Measurements from ENCODE around the gene MYO16.
"Not testable (repeated sequence)": the region's sequence is repeated elsewhere in the genome, so short reads cannot be mapped to it uniquely, and the experiment has no call there.

MYO16 gene

GRCh38 chr13:108983273-108983672, 353.9 kb downstream of the MYO16 start:
- DNase-seq (ENCODE audit: low read depth): no peak

GRCh38 chr13:108984251-108984920, 355.0 kb downstream of the MYO16 start:
- DNase-seq (ENCODE audit: low read depth): no peak

GRCh38 chr13:108985166-108985565, 355.8 kb downstream of the MYO16 start:
- DNase-seq (ENCODE audit: low read depth): no peak

GRCh38 chr13:108987517-108987916, 358.1 kb downstream of the MYO16 start:
- no peak for DNase-seq (ENCODE audit: low read depth)

- no peak for DNase-seq (ENCODE audit: low read depth)
These were observed 358.5 kb downstream of the MYO16 start for GRCh38 chr13:108987944-108988343.

DNA sequence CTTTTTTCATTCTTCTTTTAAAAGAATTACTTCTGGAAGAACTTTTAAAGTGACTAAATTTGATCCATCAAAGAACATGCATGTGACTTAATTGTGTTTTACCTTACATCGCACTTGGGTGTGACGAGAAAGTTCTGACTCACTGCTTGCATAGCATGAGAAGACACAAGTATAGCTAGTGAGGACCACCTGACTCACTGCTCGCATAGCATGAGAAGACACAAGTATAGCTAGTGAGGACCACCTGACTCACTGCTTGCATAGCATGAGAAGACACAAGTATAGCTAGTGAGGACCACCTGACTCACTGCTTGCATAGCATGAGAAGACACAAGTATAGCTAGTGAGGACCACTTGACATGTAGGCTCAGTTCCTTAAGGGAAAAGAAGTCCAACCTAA, 362.0 kb downstream of the MYO16 start:
- not testable (repeated sequence) for DNase-seq (ENCODE audit: low read depth)

GRCh38 chr13:108993346-108993745, 363.9 kb downstream of the MYO16 start:
- no peak for DNase-seq (ENCODE audit: low read depth)

GRCh38 chr13:108996430-108996829, 367.0 kb downstream of the MYO16 start:
- no peak for DNase-seq (ENCODE audit: low read depth)

DNA sequence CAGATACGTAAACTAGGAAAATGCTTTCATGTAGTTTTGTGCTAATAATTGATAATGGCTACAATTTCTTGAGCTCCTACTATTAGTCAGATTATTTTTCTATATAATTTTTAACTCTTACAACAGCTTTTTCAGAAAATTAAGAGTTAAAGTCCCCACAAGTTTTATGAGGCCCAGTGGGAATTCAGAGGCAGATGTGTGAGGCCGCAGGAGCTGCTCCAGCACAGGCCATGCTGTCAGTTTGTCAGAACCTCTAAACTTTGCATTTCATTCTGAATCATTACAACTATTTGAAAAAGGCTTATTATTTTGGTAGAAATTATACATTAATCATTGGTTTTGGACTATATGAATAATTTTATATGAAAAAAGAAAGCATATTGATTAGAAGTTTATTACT, 370.8 kb downstream of the MYO16 start:
- DNase-seq (ENCODE audit: low read depth): no peak

DNA sequence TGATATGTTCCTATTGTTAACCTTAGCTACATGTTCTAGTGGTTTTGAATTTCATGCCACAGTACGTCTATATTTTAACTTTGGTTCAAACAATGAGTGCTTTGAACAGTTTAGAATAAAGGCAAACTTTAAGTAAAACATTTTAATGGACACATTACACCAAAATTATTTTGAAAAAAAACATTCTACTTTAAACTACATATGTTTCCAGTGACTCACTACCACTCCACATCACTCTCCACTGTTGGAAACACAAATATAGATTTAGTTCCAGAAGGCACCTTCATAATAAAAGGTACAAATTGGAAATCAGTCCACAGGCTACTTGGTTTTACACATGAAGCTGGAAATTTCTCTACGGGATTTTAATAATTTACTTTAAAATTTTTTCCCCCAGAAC, 373.5 kb downstream of the MYO16 start:
- no peak for DNase-seq (ENCODE audit: low read depth)

DNA sequence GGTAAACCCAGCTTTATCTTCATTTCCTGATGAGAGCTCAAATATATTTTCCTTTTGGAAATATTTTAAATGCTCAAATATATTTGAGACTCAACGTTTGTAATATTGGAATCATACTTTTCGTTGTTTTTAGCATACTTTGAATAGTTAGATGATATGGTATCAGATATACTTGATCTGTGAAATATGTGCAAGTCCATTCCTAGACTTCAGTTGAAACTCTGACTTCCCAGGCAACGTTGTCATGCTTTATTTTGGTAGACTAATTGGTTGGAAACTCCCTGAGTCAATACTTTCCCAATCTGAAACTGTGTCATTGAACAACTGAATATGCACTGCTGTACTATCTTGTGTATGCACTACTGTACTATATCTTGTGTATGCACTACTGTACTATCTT, 378.5 kb downstream of the MYO16 start:
- DNase-seq (ENCODE audit: low read depth): no peak

GRCh38 chr13:109009756-109010155, 380.3 kb downstream of the MYO16 start:
- DNase-seq (ENCODE audit: low read depth): no peak

DNA sequence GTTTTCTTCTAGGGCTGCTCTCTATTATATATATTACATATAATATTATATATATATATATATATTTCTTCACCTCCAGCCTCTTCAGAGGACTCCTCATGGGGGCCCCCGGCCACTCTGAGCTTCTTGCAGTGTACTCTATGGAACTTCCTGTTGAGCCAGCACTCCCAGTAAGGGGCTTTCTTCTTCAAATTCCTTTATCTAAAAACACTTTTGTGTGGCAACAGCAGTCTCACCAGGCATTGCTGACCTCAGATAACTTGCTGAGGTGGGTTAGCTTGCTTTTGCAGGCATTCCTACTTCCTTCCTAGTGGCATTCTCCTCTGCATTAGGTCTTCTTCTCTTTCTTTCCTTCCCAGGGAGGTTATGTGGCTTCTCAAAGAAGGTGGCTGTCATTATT, 381.5 kb downstream of the MYO16 start:
- no peak for DNase-seq (ENCODE audit: low read depth)

GRCh38 chr13:109012115-109012514, 382.7 kb downstream of the MYO16 start:
- DNase-seq (ENCODE audit: low read depth): no peak

GRCh38 chr13:109021558-109021957, 392.1 kb downstream of the MYO16 start:
- no peak for DNase-seq (ENCODE audit: low read depth)

- DNase-seq (ENCODE audit: low read depth): no peak
These were observed 395.2 kb downstream of the MYO16 start for GRCh38 chr13:109024611-109025010.

DNA sequence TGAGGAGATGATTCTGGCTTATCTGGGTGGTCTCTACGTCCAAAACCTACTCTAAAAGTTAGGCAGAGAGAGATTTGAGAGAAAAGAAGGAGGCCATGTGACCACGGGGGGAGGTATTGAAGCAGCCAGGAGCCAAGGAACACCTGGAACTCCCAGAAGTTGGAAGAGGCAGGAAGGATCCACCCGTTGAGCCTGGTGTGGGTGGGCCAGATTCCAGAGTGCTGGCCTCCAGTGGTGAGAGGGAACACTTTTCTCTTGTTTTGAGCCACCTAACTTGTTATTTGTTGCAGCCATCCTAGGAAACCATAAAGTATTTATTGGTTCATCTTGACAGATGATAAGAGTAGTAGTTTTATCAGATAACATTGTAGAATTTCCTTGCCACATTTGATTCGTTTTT, 396.9 kb downstream of the MYO16 start:
- no peak for DNase-seq (ENCODE audit: low read depth)

- DNase-seq (ENCODE audit: low read depth): no peak
These were observed 399.2 kb downstream of the MYO16 start for GRCh38 chr13:109028624-109029023.

DNA sequence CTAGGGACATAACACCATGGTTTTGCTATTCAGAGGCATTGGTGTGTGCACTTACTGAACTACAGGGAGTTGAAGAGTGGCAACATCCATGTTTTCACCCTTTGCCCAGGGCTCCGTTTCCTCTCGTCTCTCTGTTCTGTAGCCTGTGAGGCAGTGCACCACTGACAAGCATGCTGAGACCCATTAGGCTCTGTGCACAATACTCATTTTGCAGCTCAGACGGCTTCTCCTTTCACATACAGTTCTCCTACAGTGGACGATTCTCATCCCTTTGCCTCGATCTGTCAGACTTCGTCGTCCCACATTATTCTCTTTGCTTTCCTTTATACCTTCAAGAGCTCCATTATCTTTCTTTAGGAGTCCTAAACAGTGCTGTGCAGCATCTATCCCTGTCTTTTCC, 403.7 kb downstream of the MYO16 start:
- DNase-seq (ENCODE audit: low read depth): no peak

DNA sequence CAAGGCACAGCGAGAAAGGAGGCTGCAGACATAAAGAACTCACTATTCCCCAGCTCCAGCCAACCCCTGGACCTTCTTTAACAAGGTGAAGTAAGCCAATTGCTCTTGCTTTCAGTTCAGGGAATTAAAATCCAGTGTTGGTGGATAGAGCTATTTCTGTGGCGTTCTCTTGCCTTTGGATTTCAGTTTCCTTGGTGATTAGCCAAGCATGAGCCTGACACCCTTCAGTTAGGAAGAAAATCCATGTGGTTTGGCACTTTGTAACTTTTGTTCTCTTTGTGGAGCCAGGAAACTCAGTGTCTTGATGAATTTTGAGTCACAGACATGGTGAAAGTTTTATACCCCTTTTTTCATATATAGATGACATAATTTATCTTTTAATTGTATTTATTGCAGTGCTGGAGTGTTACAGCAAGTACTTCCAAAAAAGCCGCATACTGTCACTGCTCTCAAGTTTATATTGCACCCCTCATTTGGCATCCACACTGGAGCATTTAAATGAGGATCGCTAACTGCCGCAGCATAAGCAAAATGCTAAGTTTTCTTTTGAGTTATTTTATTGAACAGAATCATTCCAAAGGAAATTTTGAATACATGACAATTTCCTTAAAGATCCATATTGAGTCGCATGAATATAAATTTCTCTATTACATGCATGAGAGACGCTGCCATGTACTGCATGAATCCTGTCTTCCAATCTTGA, 406.8 kb downstream of the MYO16 start:
- DNase-seq (ENCODE audit: low read depth): no peak

GRCh38 chr13:109043636-109044035, 414.2 kb downstream of the MYO16 start:
- no peak for DNase-seq (ENCODE audit: low read depth)

DNA sequence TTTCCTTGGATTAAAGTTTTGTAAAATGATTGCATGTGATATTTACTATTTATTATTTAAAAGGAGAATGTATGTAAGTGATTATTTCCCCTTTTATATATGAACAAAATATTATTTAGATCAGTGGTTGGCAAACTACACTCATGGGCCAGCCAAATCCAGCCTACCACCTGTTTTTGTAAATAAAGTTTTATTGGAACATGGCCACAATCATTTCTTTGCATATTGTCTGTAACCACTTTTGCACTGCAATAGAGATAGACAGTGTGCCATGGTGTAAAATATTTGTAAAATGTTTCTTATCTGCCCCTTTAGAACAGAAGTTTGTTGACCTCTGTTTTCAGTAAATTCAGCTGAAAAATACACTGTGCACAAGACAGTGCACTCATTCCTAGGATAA, 426.4 kb downstream of the MYO16 start:
- DNase-seq (ENCODE audit: low read depth): no peak

DNA sequence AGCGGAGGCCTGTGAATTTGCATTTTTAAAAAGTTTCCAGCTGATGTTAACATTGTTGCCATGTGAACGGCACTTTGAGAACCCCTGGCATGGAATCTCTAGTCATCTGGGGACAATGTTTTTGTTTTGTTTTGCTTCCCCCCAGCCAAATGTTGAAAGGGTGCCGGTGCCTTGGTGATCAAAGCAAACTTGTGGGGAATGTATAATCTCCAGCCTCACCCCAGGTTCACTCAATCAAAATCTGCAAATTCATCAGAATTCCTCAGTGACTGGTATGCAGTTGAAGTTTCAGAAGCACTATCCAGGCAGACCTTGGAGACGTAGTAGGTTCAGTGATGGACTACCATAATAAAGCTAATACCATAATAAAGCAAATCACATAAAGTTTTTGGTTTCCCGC, 428.7 kb downstream of the MYO16 start:
- DNase-seq (ENCODE audit: low read depth): no peak

DNA sequence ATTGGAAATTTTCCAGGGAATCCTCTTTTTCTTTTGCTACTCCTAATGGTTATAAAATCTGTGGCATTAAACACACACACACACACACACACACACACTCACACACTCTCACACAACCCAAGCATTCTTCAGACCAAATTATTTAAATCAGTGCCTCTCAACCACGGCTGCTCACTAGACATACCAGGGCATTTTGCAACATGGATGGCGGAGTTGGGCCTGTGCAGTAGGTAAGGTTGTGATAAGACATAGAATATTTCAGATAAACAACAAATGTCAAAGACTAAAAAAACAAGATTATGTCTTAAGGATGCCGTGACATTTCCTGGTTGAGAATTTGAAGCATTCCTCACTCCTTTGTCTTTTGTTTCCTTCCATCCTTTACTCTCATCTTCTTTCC, 443.1 kb downstream of the MYO16 start:
- no peak for DNase-seq (ENCODE audit: low read depth)

Measured in stimulated activated CD8-positive, alpha-beta memory T cell treated with anti-CD3 and anti-CD28 coated beads, Interleukin-12 subunit alpha, Interleukin-12 subunit beta, amount 100 ng/mL, for 4 hours (primary cell).